Measurements from ENCODE around the gene PRELID1.

DNA sequence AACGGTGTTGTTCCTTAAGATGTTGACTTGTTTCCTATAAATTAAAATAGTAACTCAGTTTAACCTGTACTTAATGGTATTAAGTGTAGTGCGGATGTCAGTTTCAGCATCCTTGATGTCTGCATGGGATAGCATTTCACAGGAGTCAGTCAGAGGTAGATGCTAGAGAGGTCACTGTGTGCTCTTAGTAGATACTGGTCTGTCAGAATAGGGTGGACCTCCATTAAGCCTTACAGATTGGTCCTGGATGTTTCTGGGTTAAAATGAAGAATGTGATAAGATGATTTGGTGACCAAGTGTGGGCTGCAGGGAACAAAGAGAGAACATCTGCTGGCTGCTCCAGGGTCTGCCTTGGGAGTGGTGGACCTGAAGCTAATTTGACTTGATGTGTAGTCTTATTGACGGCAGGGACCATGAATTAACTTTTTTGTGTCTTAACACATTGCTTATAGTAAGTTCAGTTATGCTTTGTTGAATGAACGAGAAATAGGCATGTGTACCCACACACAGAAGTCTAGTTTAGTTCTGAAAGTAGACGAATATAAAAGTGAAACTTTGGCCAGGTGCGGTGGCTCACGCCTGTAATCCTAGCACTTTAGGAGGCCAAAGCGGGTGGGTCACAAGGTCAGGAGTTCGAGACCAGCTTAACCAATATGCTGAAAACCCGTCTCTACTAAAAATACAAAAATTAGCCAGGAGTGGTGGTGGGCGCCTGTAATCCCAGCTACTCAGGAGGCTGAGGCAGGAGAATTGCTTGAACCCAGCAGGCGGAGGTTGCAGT, 12.6 kb upstream of the PRELID1 start:
- TF ChIP-seq, protein P1, sequence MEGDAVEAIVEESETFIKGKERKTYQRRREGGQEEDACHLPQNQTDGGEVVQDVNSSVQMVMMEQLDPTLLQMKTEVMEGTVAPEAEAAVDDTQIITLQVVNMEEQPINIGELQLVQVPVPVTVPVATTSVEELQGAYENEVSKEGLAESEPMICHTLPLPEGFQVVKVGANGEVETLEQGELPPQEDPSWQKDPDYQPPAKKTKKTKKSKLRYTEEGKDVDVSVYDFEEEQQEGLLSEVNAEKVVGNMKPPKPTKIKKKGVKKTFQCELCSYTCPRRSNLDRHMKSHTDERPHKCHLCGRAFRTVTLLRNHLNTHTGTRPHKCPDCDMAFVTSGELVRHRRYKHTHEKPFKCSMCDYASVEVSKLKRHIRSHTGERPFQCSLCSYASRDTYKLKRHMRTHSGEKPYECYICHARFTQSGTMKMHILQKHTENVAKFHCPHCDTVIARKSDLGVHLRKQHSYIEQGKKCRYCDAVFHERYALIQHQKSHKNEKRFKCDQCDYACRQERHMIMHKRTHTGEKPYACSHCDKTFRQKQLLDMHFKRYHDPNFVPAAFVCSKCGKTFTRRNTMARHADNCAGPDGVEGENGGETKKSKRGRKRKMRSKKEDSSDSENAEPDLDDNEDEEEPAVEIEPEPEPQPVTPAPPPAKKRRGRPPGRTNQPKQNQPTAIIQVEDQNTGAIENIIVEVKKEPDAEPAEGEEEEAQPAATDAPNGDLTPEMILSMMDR (IDR thresholded peaks at IDR 0.05; ENCODE audit: extremely low read depth in 1 of 2, insufficient read depth in 1 of 2, low read depth in 1 of 2, low read length in 2 of 2), result no peak
- no peak for TF ChIP-seq POLR2A (IDR thresholded peaks at IDR 0.05; ENCODE audit: low read depth, low read length)
- no peak for TF ChIP-seq POLR2AphosphoS5 (IDR thresholded peaks at IDR 0.05; ENCODE audit: insufficient read depth, low read depth, low read length)
- no peak for TF ChIP-seq FOS (IDR thresholded peaks at IDR 0.05; ENCODE audit: borderline replicate concordance, insufficient read depth, low read length)
- TF ChIP-seq EZH2 (IDR thresholded peaks at IDR 0.05; ENCODE audit: borderline replicate concordance, low read depth, low read length, severe bottlenecking), result no peak
- TF ChIP-seq, protein P2, sequence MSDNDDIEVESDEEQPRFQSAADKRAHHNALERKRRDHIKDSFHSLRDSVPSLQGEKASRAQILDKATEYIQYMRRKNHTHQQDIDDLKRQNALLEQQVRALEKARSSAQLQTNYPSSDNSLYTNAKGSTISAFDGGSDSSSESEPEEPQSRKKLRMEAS (IDR thresholded peaks at IDR 0.05; ENCODE audit: insufficient read depth, insufficient read length), result no peak
